ENCODE results near the gene TP73. TPM values are rescaled to one million over a fixed set of nuclear protein-coding genes. Genes with fewer than 3 reads are reported as not detected.

Gene TP73
- total RNA-seq, 3 donors from 2014 or later (not counting 1 experiment from before 2014, with no cell fraction given): 0.28 to 0.50 (median 0.39) TPM

GRCh38 chr1:3681231-3681897 is 29.0 kb downstream of the TP73 start:
- H3K4me1 Mint-ChIP-seq: peaks cover 0 to 11% of the 10 kb centered on the region in 2 donors
- WGBS (ENCODE audit: insufficient coverage): 95% methylated on average over 19 of the region's 19 CpGs
- ATAC-seq: no peak
- intact Hi-C loops (cut with micrococcal nuclease): no loop called here
- no peaks in the 10 kb centered on the region for H3K36me3 Mint-ChIP-seq
- H3K4me3 ChIP-seq (ENCODE audit: low read length): no peak overlapping the region
- no peak overlapping the region for H3K27ac ChIP-seq (ENCODE audit: low read length)
- H3K27me3 Mint-ChIP-seq (ENCODE audit: low read depth in 2 of 2): peaks cover 0 to 11% of the 10 kb centered on the region in 2 donors
- no peak for DNase-seq
- H3K4me3 Mint-ChIP-seq: no peak overlapping the region
- H3K9me3 Mint-ChIP-seq: no peaks in the 10 kb centered on the region
- H3K36me3 ChIP-seq (ENCODE audit: control insufficient read depth, insufficient read depth, low read length): no peaks in the 10 kb centered on the region
- H3K9me3 ChIP-seq (ENCODE audit: control insufficient read depth, insufficient read depth, low read length): no peaks in the 10 kb centered on the region
- peaks cover 25% of the 10 kb centered on the region for H3K4me1 ChIP-seq (ENCODE audit: control insufficient read depth, insufficient read depth, low read length)
- no peaks in the 10 kb centered on the region for H3K27me3 ChIP-seq (ENCODE audit: control insufficient read depth, insufficient read depth, low read length)
- H3K27ac Mint-ChIP-seq: no peak overlapping the region
- TF ChIP-seq CTCF (IDR thresholded peaks at IDR 0.05): no peak

GRCh38 chr1:3681898-3682806 is 29.8 kb downstream of the TP73 start:
- no peak overlapping the region for H3K4me3 Mint-ChIP-seq
- no peaks in the 10 kb centered on the region for H3K27me3 ChIP-seq (ENCODE audit: control insufficient read depth, insufficient read depth, low read length)

GRCh38 chr1:3683197-3683596 is 30.9 kb downstream of the TP73 start:
- Mint-ChIP-seq H3K27me3 (ENCODE audit: low read depth in 2 of 2) (peaks cover 0 to 11% of the 10 kb centered on the region in 2 donors), H3K27ac (no peak overlapping the region)

More at GRCh38 chr1:3681898-3682806, 29.8 kb downstream of the TP73 start:
- Mint-ChIP-seq H3K9me3 (no peaks in the 10 kb centered on the region), H3K4me1 (peaks cover 0 to 8% of the 10 kb centered on the region in 2 donors), H3K27me3 (ENCODE audit: low read depth in 2 of 2) (peaks cover 0 to 11% of the 10 kb centered on the region in 2 donors), H3K27ac (no peak overlapping the region), H3K36me3 (no peaks in the 10 kb centered on the region)
- peaks cover 17% of the 10 kb centered on the region for H3K4me1 ChIP-seq (ENCODE audit: control insufficient read depth, insufficient read depth, low read length)
- H3K27ac ChIP-seq (ENCODE audit: low read length): no peak overlapping the region
- TF ChIP-seq CTCF (IDR thresholded peaks at IDR 0.05): no peak
- no peaks in the 10 kb centered on the region for H3K9me3 ChIP-seq (ENCODE audit: control insufficient read depth, insufficient read depth, low read length)
- no peaks in the 10 kb centered on the region for H3K36me3 ChIP-seq (ENCODE audit: control insufficient read depth, insufficient read depth, low read length)
- DNase-seq (no peak), ATAC-seq (no peak)
- WGBS (ENCODE audit: insufficient coverage): 90% methylated on average over 27 of the region's 27 CpGs
- H3K4me3 ChIP-seq (ENCODE audit: low read length): no peak overlapping the region
- intact Hi-C loops (cut with micrococcal nuclease): no loop called here

More at GRCh38 chr1:3683197-3683596, 30.9 kb downstream of the TP73 start:
- no peaks in the 10 kb centered on the region for H3K36me3 Mint-ChIP-seq
- Histone ChIP-seq H3K36me3 (ENCODE audit: control insufficient read depth, insufficient read depth, low read length) (no peaks in the 10 kb centered on the region), H3K27me3 (ENCODE audit: control insufficient read depth, insufficient read depth, low read length) (no peaks in the 10 kb centered on the region), H3K4me3 (ENCODE audit: low read length) (no peak overlapping the region), H3K27ac (ENCODE audit: low read length) (no peak overlapping the region), H3K4me1 (ENCODE audit: control insufficient read depth, insufficient read depth, low read length) (peaks cover 8% of the 10 kb centered on the region), H3K9me3 (ENCODE audit: control insufficient read depth, insufficient read depth, low read length) (no peaks in the 10 kb centered on the region)
- H3K9me3 Mint-ChIP-seq: no peaks in the 10 kb centered on the region
- no peak overlapping the region for H3K4me3 Mint-ChIP-seq
- no peaks in the 10 kb centered on the region for H3K4me1 Mint-ChIP-seq
- intact Hi-C loops (cut with micrococcal nuclease): no loop called here
- DNase-seq (no peak), ATAC-seq (no peak)
- 94% methylated on average over 1 of the region's 1 CpG for WGBS (ENCODE audit: insufficient coverage)
- no peak for TF ChIP-seq CTCF (IDR thresholded peaks at IDR 0.05)

Measured in natural killer cell (primary cell).